CD4-positive, alpha-beta memory T cell (primary cell): ENCODE measurements around the gene AP5Z1. TPM values are rescaled to one million over a fixed set of nuclear protein-coding genes. Genes with fewer than 3 reads are reported as not detected.

Source experiments
- CTCF ChIA-PET: fragments of 350-600 bp; sonication (Branson Sonifier 250); formaldehyde crosslinking; loops from one replicate; lab custom pipeline; 2021; ENCODE audit warnings: inconsistent platforms; ENCODE audit not compliant: partially characterized antibody; lab: Charles Lee
- POLR2A ChIA-PET: fragments of 350-600 bp; sonication (Branson Sonifier 250); formaldehyde crosslinking; loops from one replicate; lab custom pipeline; 2021; ENCODE audit not compliant: partially characterized antibody; lab: Charles Lee
- DNase-seq, 5 donors: peaks; one replicate each; pipeline versions ENCODE4 v3.0.0 to v3.0.0-alpha.2; 2020 to 2022; ENCODE audit warnings: mixed read lengths in 1 of 5
- H3K27ac ChIP-seq: one replicate; pipeline ENCODE4 v1.7.0; 2013; ENCODE audit warnings: low read depth, low read length
- H3K27me3 ChIP-seq: 2 replicates; pipeline ENCODE4 v1.7.0; 2013; ENCODE audit warnings: mild to moderate bottlenecking, low read length, moderate library complexity; ENCODE audit not compliant: insufficient read depth
- H3K36me3 ChIP-seq: 2 replicates; pipeline ENCODE4 v1.7.0; 2013; ENCODE audit warnings: mild to moderate bottlenecking, low read length, moderate library complexity; ENCODE audit not compliant: insufficient read depth
- H3K4me1 ChIP-seq: 2 replicates; pipeline ENCODE4 v1.7.0; 2013; ENCODE audit warnings: mild to moderate bottlenecking, low read length, moderate library complexity; ENCODE audit not compliant: insufficient read depth
- H3K4me3 ChIP-seq, 2 donors: one replicate each; pipeline ENCODE4 v1.7.0; 2013; ENCODE audit warnings: low read length in 2 of 2, mild to moderate bottlenecking in 1 of 2
- H3K9me3 ChIP-seq, 2 donors: one replicate each; pipeline ENCODE4 v1.7.0; 2013; ENCODE audit warnings: low read length in 2 of 2, control low read depth in 1 of 2; ENCODE audit not compliant: control insufficient read depth in 1 of 2
- H3K27ac Mint-ChIP-seq, 7 donors: one replicate each; pipeline ENCODE4 v1.8.0; 2020 to 2021; ENCODE audit warnings: mixed read lengths in 7 of 7, mild to moderate bottlenecking in 6 of 7, inconsistent platforms in 3 of 7, moderate library complexity in 3 of 7
- H3K27me3 Mint-ChIP-seq, 2 donors: one replicate each; pipeline ENCODE4 v1.8.0; 2020 to 2021; ENCODE audit warnings: mixed read lengths in 2 of 2
- H3K36me3 Mint-ChIP-seq, 2 donors: one replicate each; pipeline ENCODE4 v1.8.0; 2020 to 2021; ENCODE audit warnings: mixed read lengths in 2 of 2, inconsistent platforms in 1 of 2, mild to moderate bottlenecking in 1 of 2
- H3K4me1 Mint-ChIP-seq, 4 donors: one replicate each; pipeline ENCODE4 v1.8.0; 2020 to 2021; ENCODE audit warnings: mixed read lengths in 4 of 4, mild to moderate bottlenecking in 1 of 4
- H3K4me3 Mint-ChIP-seq, 8 donors: one replicate each; pipeline ENCODE4 v1.8.0; 2020 to 2021; ENCODE audit warnings: mixed read lengths in 8 of 8, mild to moderate bottlenecking in 7 of 8, moderate library complexity in 6 of 8, inconsistent platforms in 3 of 8
- H3K9me3 Mint-ChIP-seq, 8 donors: one replicate each; pipeline ENCODE4 v1.8.0; 2020 to 2021; ENCODE audit warnings: mixed read lengths in 8 of 8, mild to moderate bottlenecking in 5 of 8, inconsistent platforms in 3 of 8, moderate library complexity in 1 of 8
- intact Hi-C: fragments of 100-400 bp; cut with micrococcal nuclease; formaldehyde crosslinking; loops from one replicate; pipeline ENCODE4 v1.15.1; 2023
- polyA plus RNA-seq, 2 donors: library from polyadenylated mRNA; unstranded; fragments of 300-500 nt; fragmentation: Illumina TruSeq; gene quantifications; one replicate each; pipeline ENCODE4 v1.2.3, GENCODE V29; 2021
- total RNA-seq, 2 experiments: library from RNA; stranded (reverse); gene quantifications; one replicate each; pipeline ENCODE4 v1.2.3, GENCODE V29; 2021

Gene AP5Z1
- total and polyA plus RNA-seq, 4 experiments from 2014 or later, result 29.1 to 103 (median 70.4) TPM

DNA sequence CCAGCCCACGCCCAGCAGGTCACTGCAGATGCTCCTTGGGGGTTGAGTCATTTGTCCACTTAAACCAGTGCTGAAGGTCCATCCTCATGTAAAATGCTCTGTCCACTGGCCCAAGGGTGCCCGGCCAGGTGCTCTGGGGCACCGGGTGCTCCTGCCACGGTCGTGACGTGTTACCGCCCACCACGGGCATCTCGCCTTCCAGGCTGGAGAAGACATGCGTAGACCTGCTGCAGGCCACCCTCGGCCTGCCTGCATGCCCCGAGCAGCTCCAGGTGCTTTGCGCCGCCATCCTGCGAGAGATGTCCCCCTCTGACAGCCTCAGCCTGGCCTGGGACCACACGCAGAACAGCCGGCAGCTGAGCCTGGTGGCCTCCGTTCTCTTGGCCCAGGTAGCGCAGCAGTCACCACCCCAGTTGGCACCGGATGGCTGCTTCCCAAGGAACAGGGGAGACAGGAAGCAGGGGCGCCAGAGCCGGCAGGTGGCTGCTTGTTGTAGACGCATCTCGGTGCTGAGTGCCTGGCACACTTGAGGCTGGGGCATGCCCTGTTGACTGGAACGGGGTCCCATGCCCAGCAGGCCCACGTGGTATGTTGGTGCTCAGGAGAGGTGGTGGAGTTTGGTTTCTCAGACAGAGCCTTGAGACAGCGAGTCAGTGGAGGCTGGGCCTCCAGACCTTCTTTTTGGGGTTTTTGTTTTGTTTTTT is 6.1 kb downstream of the AP5Z1 start:
- Histone ChIP-seq H3K4me1 (peaks cover 17% of the 10 kb centered on the region), H3K4me3 (no peak overlapping the region), H3K27me3 (no peaks in the 10 kb centered on the region), H3K27ac (no peak overlapping the region), H3K9me3 (no peaks in the 10 kb centered on the region), H3K36me3 (peaks cover 53% of the 10 kb centered on the region)
- Mint-ChIP-seq H3K36me3 (peaks cover 20 to 33% of the 10 kb centered on the region in 2 donors), H3K9me3 (no peaks in the 10 kb centered on the region), H3K4me3 (no peak overlapping the region), H3K27me3 (no peaks in the 10 kb centered on the region), H3K4me1 (peaks cover 13 to 31% (median 19%) of the 10 kb centered on the region in 4 donors), H3K27ac (no peak overlapping the region)
- no peak for DNase-seq
- intact Hi-C loops, result no loop called here
- CTCF ChIA-PET, result interaction anchor here (1.0 kb wide), 1 partner anchor 11 kb away, joined by 3 read pairs; no protein-coding TSS in a partner anchor
- POLR2A ChIA-PET, result no interaction called here

DNA sequence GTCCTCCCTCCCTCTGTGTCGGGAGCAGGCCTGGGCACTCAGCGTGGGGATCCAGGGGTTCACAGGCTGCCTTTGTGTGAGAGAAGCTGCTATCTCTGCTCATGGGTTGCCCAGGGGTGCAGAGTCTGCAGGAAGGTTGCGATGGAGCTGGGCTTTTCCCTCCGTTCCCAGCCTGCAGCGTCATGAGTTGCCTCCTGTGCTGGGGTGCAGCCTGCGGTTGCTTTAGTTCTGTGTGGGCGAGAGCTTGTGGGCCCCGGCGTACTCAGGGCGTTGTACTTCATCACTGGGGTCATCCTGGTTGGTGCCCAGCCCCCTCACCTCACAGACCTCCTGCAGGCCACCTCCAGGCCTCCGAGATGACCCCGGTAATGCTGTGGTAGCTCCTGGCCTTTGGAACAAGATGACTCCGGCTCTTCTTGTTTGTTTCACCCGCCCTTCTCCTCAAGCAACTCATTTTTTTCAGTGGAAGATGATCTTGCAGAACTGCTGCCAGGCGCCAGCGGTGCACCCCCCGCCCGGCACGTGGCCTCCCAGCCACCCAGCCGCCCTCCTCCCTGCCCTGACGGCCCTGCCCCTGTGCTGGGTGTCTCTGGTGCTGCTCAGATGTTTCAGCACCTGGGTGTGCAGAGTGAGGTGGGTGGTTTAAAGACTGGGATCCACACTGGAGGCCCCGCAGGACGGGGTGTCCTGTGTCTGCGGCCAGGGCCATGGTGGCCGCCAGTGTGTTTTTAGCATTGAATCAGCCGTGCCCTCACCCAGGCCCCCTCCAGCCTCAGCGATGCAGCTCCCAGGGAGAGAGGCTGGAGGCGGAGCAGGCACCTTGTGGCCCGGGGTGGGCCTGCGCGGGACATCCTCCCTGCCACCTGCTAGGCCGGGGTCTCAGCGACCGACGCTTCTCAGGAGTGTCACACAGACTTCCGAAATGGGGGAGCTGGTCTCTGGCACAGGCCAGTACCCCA is 7.2 kb downstream of the AP5Z1 start:
- peaks cover 59% of the 10 kb centered on the region for H3K36me3 ChIP-seq
- peaks cover 20 to 31% of the 10 kb centered on the region in 2 donors for H3K36me3 Mint-ChIP-seq
- CTCF ChIA-PET, result no interaction called here

GRCh38 chr7:4783292-4783652 is 7.8 kb downstream of the AP5Z1 start:
- Mint-ChIP-seq H3K9me3 (no peaks in the 10 kb centered on the region), H3K27me3 (no peaks in the 10 kb centered on the region), H3K27ac (no peak overlapping the region), H3K36me3 (peaks cover 20 to 29% of the 10 kb centered on the region in 2 donors), H3K4me1 (peaks cover 2 to 14% (median 4%) of the 10 kb centered on the region in 4 donors), H3K4me3 (no peak overlapping the region)
- CTCF ChIA-PET, result no interaction called here
- intact Hi-C loops, result no loop called here
- Histone ChIP-seq H3K4me3 (no peak overlapping the region), H3K27me3 (no peaks in the 10 kb centered on the region), H3K4me1 (peaks cover 2% of the 10 kb centered on the region), H3K9me3 (no peaks in the 10 kb centered on the region), H3K36me3 (peaks cover 65% of the 10 kb centered on the region), H3K27ac (no peak overlapping the region)
- DNase-seq, result no peak
- POLR2A ChIA-PET, result interaction anchor here (1.1 kb wide), 1 partner anchor 142 kb away, joined by 3 read pairs; no protein-coding TSS in a partner anchor

More for the DNA sequence above, 7.2 kb downstream of the AP5Z1 start:
- DNase-seq, result no peak
- no peak overlapping the region for H3K27ac Mint-ChIP-seq
- Histone ChIP-seq H3K27me3 (no peaks in the 10 kb centered on the region), H3K9me3 (no peaks in the 10 kb centered on the region), H3K4me3 (no peak overlapping the region), H3K27ac (no peak overlapping the region), H3K4me1 (peaks cover 9% of the 10 kb centered on the region)
- H3K4me1 Mint-ChIP-seq, result peaks cover 7 to 20% (median 10%) of the 10 kb centered on the region in 4 donors
- no peaks in the 10 kb centered on the region for H3K27me3 Mint-ChIP-seq
- POLR2A ChIA-PET, result interaction anchor here (1.1 kb wide), 1 partner anchor 141 kb away, joined by 3 read pairs; no protein-coding TSS in a partner anchor
- intact Hi-C loops, result no loop called here
- H3K9me3 Mint-ChIP-seq, result no peaks in the 10 kb centered on the region
- no peak overlapping the region for H3K4me3 Mint-ChIP-seq

DNA sequence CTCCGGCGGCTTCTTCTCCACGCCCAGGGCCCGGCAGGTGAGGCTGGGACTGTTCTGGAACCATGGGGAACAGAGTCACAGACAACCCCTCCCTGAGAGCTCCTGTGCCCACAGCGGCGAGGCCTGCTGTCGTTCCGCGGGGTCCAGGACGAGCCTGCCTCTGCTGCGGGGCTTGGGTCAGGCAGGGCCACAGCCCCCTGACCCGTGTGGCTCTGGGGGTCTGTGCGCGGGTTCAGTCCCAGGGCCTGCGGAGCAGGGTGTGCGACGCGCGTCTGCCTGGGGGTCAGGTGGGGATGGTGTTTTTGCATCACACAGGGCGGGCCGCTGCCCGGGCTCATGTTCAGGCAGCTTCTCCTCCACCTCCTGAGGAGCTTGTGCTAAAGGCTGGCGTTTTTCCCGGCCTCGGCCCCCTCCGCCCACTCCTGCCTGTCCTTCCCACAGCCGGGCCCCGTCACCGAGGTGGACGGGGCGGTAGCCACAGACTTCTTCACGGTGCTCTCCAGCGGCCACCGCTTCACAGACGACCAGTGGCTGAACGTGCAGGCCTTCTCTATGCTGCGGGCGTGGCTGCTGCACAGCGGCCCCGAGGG is 8.4 kb downstream of the AP5Z1 start:
- CTCF ChIA-PET, result no interaction called here
- Histone ChIP-seq H3K27ac (no peak overlapping the region), H3K9me3 (no peaks in the 10 kb centered on the region), H3K36me3 (peaks cover 67% of the 10 kb centered on the region), H3K4me3 (no peak overlapping the region), H3K27me3 (no peaks in the 10 kb centered on the region), H3K4me1 (no peaks in the 10 kb centered on the region)
- no peak for DNase-seq
- POLR2A ChIA-PET, result interaction anchor here (1.1 kb wide), 1 partner anchor 142 kb away, joined by 3 read pairs; no protein-coding TSS in a partner anchor
- Mint-ChIP-seq H3K9me3 (no peaks in the 10 kb centered on the region), H3K27ac (no peak overlapping the region), H3K4me3 (no peak overlapping the region), H3K27me3 (no peaks in the 10 kb centered on the region), H3K36me3 (peaks cover 20 to 27% of the 10 kb centered on the region in 2 donors), H3K4me1 (peaks cover 0 to 10% (median under 1%) of the 10 kb centered on the region in 4 donors)
- intact Hi-C loops, result no loop called here

DNA sequence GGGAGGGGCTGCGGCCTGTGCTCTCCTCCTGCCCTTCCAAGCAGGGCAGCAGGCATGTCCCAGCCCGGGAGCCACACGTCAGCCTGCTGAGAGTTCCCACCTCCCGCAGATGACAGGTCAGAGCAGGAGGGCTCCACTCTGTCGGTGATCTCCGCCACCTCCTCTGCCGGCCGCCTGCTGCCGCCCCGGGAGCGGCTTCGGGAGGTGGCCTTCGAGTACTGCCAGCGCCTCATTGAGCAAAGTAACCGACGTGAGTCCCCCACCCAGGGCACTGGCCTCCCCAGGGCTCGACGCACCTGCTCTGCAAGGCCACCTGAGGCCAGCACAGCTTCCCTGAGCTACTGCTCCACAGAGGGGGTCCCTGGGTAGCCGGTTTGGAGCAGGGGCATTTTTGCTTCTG is 9.4 kb downstream of the AP5Z1 start:
- H3K27me3 Mint-ChIP-seq, result no peaks in the 10 kb centered on the region
- CTCF ChIA-PET, result no interaction called here

GRCh38 chr7:4785371-4785770 is 9.9 kb downstream of the AP5Z1 start:
- H3K36me3 ChIP-seq, result peaks cover 68% of the 10 kb centered on the region
- H3K27me3 Mint-ChIP-seq, result no peaks in the 10 kb centered on the region

More for the DNA sequence above, 9.4 kb downstream of the AP5Z1 start:
- DNase-seq, result no peak
- intact Hi-C loops, result no loop called here
- no peaks in the 10 kb centered on the region for H3K27me3 ChIP-seq
- H3K27ac Mint-ChIP-seq, result no peak overlapping the region
- H3K9me3 Mint-ChIP-seq, result no peaks in the 10 kb centered on the region
- no peak overlapping the region for H3K4me3 Mint-ChIP-seq
- POLR2A ChIA-PET, result interaction anchor here (1.0 kb wide), 1 partner anchor 9 kb away, joined by 3 read pairs; no protein-coding TSS in a partner anchor
- H3K4me3 ChIP-seq, result no peak overlapping the region
- no peak overlapping the region for H3K27ac ChIP-seq
- peaks cover 67% of the 10 kb centered on the region for H3K36me3 ChIP-seq
- no peaks in the 10 kb centered on the region for H3K9me3 ChIP-seq
- H3K4me1 ChIP-seq, result no peaks in the 10 kb centered on the region
- peaks cover 0 to 10% (median 0%) of the 10 kb centered on the region in 4 donors for H3K4me1 Mint-ChIP-seq
- H3K36me3 Mint-ChIP-seq, result peaks cover 20 to 28% of the 10 kb centered on the region in 2 donors

More at GRCh38 chr7:4785371-4785770, 9.9 kb downstream of the AP5Z1 start:
- Histone ChIP-seq H3K4me3 (no peak overlapping the region), H3K27ac (no peak overlapping the region), H3K9me3 (no peaks in the 10 kb centered on the region), H3K4me1 (no peaks in the 10 kb centered on the region), H3K27me3 (no peaks in the 10 kb centered on the region)
- no peak overlapping the region for H3K4me3 Mint-ChIP-seq
- intact Hi-C loops, result no loop called here
- no peaks in the 10 kb centered on the region for H3K9me3 Mint-ChIP-seq
- CTCF ChIA-PET, result interaction anchor here (1.6 kb wide), 1 partner anchor 12 kb away, joined by 4 read pairs; no protein-coding TSS in a partner anchor
- H3K4me1 Mint-ChIP-seq, result peaks cover 0 to 10% (median 0%) of the 10 kb centered on the region in 4 donors
- peaks cover 20 to 32% of the 10 kb centered on the region in 2 donors for H3K36me3 Mint-ChIP-seq
- H3K27ac Mint-ChIP-seq, result no peak overlapping the region
- no peak for DNase-seq
- POLR2A ChIA-PET, result interaction anchor here (1.0 kb wide), 1 partner anchor 9 kb away, joined by 3 read pairs; no protein-coding TSS in a partner anchor
